NCI-H1092 (cell line): ENCODE results near the gene TPCN1.
"Not testable (repeated sequence)": the region's sequence is repeated elsewhere in the genome, so short reads cannot be mapped to it uniquely, and the experiment has no call there.

Experiments used
- DNase-seq: peaks from one replicate; lab custom pipeline; 2025; lab: John Stamatoyannopoulos, UW

The TPCN1 gene

GRCh38 chr12:113196990-113197389 is 24.3 kb upstream of the TPCN1 start:
- peak; percentile 47 for DNase-seq

- DNase-seq, result no peak
Measured at GRCh38 chr12:113197518-113198077, 23.7 kb upstream of the TPCN1 start.

- no peak for DNase-seq
Measured at GRCh38 chr12:113198296-113198695, 23.0 kb upstream of the TPCN1 start.

DNA sequence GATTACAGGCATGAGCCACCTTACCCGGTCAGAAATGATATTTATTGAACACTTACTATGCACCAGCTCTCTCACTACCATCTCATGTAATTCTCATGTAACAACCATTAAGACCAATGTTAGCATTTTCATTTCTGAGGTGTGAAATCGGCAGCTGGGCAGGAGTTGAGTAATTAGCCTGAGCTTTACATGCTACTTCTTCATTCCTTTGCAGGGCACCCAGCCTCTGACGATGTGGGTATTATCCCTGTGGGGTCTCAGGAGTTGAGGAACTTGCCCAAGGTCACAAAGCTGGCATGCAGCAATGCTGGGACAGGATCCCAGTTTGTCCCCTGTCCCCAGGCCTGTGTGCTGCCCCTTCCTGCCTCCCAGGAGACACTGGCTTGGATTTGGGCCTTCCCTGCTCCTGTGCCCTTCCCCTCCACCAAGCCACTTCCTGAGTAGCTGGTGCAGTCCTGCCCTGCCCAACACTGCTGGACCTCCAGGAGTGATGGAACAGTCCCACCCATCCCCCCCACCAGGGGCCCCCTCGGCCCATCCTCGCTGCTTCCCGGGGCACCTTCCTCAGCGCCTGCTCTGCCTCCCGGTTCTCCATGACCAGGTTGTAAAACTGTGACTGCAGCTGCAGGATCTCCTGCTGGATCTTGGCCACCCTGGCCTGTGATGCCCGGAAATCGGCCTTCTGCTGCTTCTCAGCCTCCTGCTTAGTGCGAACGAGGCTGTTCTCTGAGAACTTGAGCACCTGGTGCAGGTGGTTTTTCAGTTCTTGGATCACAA is 21.1 kb upstream of the TPCN1 start:
- DNase-seq, result no peak

- DNase-seq, result no peak
Measured at GRCh38 chr12:113201187-113202177, 19.8 kb upstream of the TPCN1 start.

GRCh38 chr12:113202300-113203075 is 18.8 kb upstream of the TPCN1 start:
- no peak for DNase-seq

GRCh38 chr12:113203852-113204760 is 17.2 kb upstream of the TPCN1 start:
- DNase-seq, result no peak

GRCh38 chr12:113204804-113205203 is 16.5 kb upstream of the TPCN1 start:
- no peak for DNase-seq

DNA sequence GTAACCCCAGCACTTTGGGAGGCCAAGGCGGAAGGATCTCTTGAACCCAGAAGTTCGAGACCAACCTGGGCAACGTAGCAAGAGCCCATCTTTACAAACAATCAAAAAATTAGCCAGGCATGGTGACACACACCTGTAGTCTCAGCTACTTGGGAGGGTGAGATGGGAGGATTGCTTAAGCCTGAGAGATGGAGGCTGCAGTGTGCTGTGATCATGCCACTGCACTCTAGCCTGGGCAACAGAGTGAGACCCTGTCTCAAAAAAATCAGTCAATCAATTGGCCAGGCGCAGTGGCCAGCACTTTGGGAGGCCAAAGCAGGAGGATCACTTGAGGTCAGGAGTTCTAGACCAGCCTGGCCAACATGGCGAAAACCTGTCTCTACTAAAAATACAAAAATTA is 14.5 kb upstream of the TPCN1 start:
- DNase-seq, result not testable (repeated sequence)

DNA sequence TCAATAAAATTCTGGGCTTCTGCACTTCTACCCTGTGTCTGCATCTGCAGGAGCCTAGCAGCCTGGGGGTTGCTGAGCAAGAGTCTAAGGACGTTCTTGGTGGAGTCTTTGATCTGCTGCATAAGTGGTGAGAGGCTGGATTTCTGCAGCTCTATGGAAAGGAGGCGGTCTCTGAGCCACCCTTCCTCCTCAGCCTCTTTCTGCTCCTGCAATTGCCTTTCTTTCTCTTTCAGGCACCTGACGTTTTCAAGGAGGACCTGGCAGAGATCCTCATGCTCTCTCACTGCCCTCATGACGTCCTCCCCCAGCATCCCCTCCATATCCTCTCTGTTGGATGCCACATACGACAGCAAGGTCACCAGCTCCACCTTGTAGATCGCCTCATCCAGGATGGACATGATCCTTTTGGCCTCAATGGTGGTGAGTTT is 13.6 kb upstream of the TPCN1 start:
- no peak for DNase-seq

DNA sequence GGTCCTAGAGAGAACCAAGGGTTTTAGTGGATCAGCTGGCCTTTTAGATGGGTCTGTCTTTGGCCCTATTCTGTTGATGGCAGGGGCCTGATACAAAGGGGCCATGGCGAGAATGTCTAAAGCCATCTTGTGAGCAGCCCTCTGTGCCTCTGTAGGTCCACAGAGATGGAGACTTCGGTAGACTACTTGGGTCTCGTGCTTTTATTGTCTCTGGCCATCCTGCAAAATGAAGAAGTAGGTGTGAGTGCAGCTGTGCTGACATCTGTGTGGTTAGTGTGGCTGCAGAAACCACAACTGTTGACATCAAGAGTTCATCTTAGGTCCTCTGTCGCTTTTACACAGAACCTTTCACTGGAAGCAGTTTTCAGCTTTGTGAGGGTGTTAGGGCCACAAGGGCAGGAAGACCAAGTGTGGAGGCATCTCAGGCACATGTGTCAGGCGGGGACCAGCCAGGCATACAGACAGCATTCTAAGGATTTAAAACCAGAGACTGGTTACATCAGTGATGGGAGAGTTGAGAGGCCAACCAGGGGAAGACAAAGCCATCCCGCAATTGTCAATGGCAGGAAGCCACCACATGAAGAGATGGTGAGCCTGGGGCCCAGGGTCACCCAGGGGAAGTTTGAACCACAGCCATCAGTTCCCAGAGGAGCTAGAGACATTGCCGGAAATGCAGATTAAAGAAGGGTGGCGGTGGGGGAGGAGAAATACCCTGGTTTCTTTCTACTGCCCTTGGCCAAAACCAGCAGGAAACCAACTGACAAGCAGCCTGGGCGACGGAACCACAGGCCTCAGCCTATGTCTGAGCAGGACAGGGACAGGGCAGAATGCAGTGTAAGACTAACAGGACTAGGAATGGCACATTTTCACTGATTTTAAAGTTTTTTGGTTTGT is 13.0 kb upstream of the TPCN1 start:
- no peak for DNase-seq

DNA sequence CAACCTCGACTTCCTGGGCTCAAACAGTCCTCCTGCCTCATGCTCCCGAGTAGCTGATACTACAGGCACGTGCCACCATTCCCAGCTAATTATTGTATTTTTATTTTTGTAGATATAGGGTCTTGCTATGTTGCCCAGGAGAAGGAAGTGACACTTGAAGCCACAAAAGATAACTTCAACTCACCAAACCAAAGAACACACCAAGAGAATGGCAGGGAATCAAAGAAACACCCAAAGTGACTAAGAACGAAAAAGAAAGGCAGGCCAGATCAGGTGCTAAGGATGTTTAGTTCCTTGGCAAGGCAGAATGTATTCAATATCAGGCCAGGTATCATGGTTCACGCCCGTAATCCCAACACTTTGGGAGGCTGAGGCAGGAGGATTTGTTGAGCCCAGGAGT is 10.1 kb upstream of the TPCN1 start:
- DNase-seq, result no peak

- DNase-seq, result no peak
Measured at GRCh38 chr12:113214895-113215400, 6.3 kb upstream of the TPCN1 start.

DNA sequence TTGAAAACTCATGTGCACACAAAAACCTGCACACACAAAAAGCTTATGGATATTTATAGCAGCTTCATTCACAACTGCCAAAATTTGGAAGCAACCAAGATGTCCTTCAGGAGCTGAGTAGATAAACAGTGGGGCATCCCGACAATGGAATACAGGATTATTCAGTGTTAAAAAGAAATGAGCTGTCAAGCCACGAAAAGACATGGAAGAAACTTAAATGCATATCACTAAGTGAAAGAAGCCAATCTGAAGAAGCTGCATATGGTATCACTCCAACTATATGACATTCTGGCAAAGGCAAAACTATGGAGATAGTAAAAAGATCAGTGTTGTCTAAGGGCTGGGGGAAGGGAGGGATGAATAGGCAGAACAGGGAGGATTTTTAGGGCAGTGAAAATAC is 5.2 kb upstream of the TPCN1 start:
- no peak for DNase-seq

- no peak for DNase-seq
Measured at GRCh38 chr12:113220593-113221180, 577 bp upstream of the TPCN1 start.

DNA sequence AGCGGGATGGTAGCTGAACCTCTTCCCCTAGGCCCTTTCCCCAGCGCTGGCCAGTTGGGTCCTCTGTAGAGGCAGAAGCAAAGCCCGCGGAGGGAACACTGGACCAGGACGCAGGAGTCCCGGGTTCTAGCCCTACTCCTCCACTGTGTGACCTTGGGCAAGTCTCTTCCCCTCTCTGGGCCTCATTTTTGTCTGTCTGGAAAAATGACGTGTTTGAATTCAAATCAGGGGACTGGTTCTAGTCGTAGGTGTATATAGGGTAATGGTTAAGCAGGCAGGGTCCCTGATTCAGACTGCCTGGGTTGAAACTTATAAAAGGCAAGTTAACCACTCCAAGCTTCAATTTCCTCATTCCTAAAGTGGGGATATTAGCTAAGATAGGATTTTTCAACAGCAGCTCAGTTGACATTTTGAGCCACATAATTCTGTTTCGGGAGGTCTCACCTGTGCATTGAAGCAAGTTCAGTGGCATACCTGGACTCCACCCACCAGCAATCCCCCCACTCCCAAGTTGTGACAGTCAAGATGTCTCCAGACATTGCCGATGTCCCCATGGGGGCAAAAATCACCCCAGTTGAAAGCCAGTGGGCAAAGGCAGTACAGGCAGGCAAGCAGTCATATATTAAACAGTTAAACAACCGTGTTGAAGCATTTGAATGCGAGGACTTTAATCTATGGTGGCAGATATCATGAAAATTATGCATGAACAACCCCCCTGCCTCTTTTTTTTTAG is 899 bp downstream of the TPCN1 start:
- no peak for DNase-seq

- peak; percentile 74 for DNase-seq
Measured at GRCh38 chr12:113222730-113223531, 1.7 kb downstream of the TPCN1 start.

- no peak for DNase-seq
Measured at GRCh38 chr12:113224955-113225354, 3.7 kb downstream of the TPCN1 start.
